Stimulated activated naive CD8-positive, alpha-beta T cell treated with anti-CD3 and anti-CD28 coated beads, Interleukin-15, Interleukin-2, amounts not matched to agents 100 ng/mL and 50 ng/mL, for 24 hours (primary cell): Measurements from ENCODE around the gene UGT1A6.
"Not testable (repeated sequence)": the region's sequence is repeated elsewhere in the genome, so short reads cannot be mapped to it uniquely, and the experiment has no call there.

Source experiments
- H3K27ac Mint-ChIP-seq: one replicate; pipeline ENCODE4 v1.8.0; 2021; ENCODE audit warnings: mild to moderate bottlenecking, mixed read lengths
- H3K27me3 Mint-ChIP-seq: one replicate; pipeline ENCODE4 v1.8.0; 2021; ENCODE audit warnings: mixed read lengths
- H3K36me3 Mint-ChIP-seq: one replicate; pipeline ENCODE4 v1.8.0; 2021; ENCODE audit warnings: low read depth, mixed read lengths
- H3K4me1 Mint-ChIP-seq: one replicate; pipeline ENCODE4 v1.8.0; 2021; ENCODE audit warnings: low read depth, mixed read lengths
- H3K4me3 Mint-ChIP-seq: one replicate; pipeline ENCODE4 v1.8.0; 2021; ENCODE audit warnings: mild to moderate bottlenecking, mixed read lengths
- H3K9me3 Mint-ChIP-seq: one replicate; pipeline ENCODE4 v1.8.0; 2021; ENCODE audit warnings: mixed read lengths

The UGT1A6 gene

GRCh38 chr2:233692648-233693047 is at the start of gene UGT1A6:
Gene UGT1A6 (plus strand): TSS chr2:233692890. CDS start chr2:233693005, 115 bp downstream.
- Mint-ChIP-seq H3K36me3 (no peaks in the 10 kb centered on the region), H3K27ac (no peak within 1 kb of the TSS), H3K4me1 (no peaks in the 10 kb centered on the region), H3K4me3 (no peak within 1 kb of the TSS), H3K9me3 (no peaks in the 10 kb centered on the region), H3K27me3 (peaks cover 4% of the 10 kb centered on the region)

- peaks cover 11% of the 10 kb centered on the region for H3K9me3 Mint-ChIP-seq
- H3K36me3 Mint-ChIP-seq = no peaks in the 10 kb centered on the region
- peaks cover 4% of the 10 kb centered on the region for H3K27me3 Mint-ChIP-seq
- peaks cover 6% of the 10 kb centered on the region for H3K4me1 Mint-ChIP-seq
- no peak overlapping the region for H3K27ac Mint-ChIP-seq
- H3K4me3 Mint-ChIP-seq = no peak overlapping the region
Measured at GRCh38 chr2:233643128-233643527, 49.6 kb upstream of the UGT1A6 start.

DNA sequence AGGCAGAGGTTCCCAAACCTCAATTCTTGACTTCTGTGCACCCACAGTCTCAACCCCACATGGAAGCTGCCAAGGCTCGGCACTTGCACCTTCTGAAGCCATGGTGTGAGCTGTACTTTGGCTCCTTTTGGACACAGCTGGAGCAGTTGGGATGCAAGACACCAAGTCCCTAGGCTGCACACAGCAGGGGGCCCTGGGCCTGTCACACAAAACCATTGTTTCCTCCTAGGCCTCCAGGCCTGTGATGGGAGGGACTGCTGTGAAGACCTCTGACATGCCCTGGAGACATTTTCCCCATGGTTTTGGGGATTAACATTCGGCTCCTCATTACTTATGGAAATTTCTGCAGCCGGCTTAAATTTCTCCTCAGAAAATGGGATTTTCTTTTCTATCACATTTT is 46.7 kb upstream of the UGT1A6 start:
- H3K4me3 Mint-ChIP-seq, H3K27ac Mint-ChIP-seq, H3K4me1 Mint-ChIP-seq, H3K36me3 Mint-ChIP-seq: not testable (repeated sequence)
- Mint-ChIP-seq H3K27me3 (peaks cover 12% of the 10 kb centered on the region), H3K9me3 (peaks cover 11% of the 10 kb centered on the region)

DNA sequence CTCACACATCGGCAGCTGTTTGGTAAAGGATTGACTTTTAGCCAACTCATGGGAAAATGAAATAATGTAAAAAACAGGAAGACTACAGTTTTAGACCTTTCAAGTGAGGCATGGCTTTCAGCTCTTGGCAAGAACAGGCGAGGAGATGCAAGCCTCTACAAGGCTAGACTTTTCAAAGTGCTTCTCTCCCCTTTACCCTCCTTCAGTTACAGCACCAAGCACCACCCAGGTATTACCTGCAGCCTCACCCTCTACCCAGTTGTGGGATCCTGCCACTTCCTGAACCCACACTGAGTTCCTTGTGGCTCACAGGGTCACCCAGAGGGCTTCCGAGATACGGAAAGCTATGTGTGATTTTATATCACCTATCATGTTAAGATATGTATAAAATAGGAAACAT is 41.7 kb upstream of the UGT1A6 start:
- Mint-ChIP-seq H3K4me1 (no peaks in the 10 kb centered on the region), H3K27ac (no peak overlapping the region), H3K27me3 (peaks cover 34% of the 10 kb centered on the region)

DNA sequence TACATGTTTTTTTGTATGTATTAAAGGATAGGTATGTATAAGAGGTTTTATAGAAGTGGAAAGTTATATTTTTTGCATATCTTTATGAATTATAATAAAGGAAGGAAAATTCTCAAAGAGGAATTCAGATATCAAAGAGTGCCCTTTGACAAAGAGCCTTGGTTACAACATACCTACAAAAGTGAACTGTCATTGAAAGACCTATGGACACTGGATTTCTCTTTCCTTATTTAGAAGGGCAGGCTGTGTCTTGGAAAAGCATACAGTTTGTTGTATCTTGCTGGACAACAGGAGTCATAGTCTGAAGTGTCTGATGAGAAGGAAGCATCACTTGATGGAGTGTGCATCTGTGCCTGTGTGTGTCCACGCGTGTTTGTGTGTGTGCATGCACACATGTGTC is 41.3 kb upstream of the UGT1A6 start:
- Mint-ChIP-seq H3K9me3 (peaks cover 4% of the 10 kb centered on the region), H3K27me3 (peaks cover 31% of the 10 kb centered on the region), H3K4me1 (no peaks in the 10 kb centered on the region)

More for the DNA sequence above, 41.7 kb upstream of the UGT1A6 start:
- Mint-ChIP-seq H3K4me3 (no peak overlapping the region), H3K9me3 (peaks cover 6% of the 10 kb centered on the region), H3K36me3 (no peaks in the 10 kb centered on the region)

GRCh38 chr2:233654501-233654900 is 38.2 kb upstream of the UGT1A6 start:
- Mint-ChIP-seq H3K4me3 (no peak overlapping the region), H3K36me3 (no peaks in the 10 kb centered on the region), H3K4me1 (no peaks in the 10 kb centered on the region), H3K27ac (no peak overlapping the region), H3K27me3 (peaks cover 36% of the 10 kb centered on the region), H3K9me3 (no peaks in the 10 kb centered on the region)

More for the DNA sequence above, 41.3 kb upstream of the UGT1A6 start:
- Mint-ChIP-seq H3K36me3 (no peaks in the 10 kb centered on the region), H3K27ac (no peak overlapping the region), H3K4me3 (no peak overlapping the region)

DNA sequence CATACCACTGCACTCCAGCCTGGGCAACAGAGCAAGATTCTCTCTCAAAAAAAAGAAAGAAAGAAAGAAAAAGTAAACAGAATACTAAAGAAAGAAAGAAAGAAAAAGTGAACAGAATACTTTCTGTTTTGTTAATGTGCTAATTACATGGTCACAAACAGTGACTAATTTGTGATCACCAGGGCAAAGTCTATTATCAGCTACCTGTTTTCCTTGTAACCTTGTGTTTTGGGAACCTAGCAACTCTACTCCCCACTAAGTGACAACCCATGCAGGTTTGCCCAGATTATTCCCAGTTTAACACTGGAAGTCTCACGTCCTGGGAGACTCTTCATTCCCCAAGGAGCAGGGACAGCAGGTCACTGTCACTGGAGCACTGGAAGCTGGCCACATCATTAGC is 37.6 kb upstream of the UGT1A6 start:
- Mint-ChIP-seq H3K36me3 (no peaks in the 10 kb centered on the region), H3K27ac (no peak overlapping the region), H3K27me3 (peaks cover 42% of the 10 kb centered on the region), H3K4me1 (no peaks in the 10 kb centered on the region), H3K4me3 (no peak overlapping the region), H3K9me3 (no peaks in the 10 kb centered on the region)

DNA sequence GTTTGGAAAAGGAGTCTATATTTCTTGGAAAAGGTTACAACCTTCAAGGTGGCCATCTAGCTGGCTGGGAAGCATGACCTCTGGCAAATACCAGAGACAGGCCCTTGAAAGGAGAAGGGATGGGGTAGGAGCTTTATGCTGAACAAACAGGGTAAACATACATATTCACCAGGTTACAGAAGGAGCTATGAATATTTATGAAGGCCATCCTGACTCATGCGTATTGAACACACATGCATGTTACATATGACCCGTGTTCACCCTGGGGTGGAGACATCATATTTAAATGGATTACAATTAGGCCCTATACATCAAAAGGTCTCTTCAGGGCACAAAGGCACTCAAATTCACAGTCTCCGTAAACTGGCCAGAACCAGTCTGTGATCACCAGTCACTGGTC is 36.7 kb upstream of the UGT1A6 start:
- peaks cover 38% of the 10 kb centered on the region for H3K27me3 Mint-ChIP-seq
- not testable (repeated sequence) for H3K9me3 Mint-ChIP-seq, H3K36me3 Mint-ChIP-seq, H3K27ac Mint-ChIP-seq, H3K4me3 Mint-ChIP-seq, H3K4me1 Mint-ChIP-seq

DNA sequence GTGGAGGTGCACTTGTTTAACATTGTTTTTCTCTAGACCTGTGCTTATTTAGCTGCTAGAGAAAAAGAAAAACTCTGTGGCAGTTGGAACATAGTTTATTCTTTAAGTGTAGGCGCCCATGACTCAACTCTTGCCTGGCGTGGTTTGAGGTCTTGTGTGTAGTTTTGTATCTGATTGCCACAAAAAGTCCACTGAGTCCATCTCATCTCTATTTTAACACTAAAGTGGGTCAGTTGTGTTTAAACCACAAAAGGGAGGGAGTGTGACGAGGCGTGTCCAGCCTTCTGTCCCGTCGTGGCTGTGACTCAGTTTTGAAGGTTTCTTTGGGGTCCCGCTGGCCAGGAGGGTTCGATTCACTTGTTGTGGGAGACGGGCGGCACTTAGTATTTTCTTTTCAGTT is 36.2 kb upstream of the UGT1A6 start:
- Mint-ChIP-seq H3K27me3 (peaks cover 38% of the 10 kb centered on the region), H3K4me1 (no peaks in the 10 kb centered on the region), H3K27ac (no peak overlapping the region), H3K9me3 (no peaks in the 10 kb centered on the region), H3K36me3 (no peaks in the 10 kb centered on the region), H3K4me3 (no peak overlapping the region)

DNA sequence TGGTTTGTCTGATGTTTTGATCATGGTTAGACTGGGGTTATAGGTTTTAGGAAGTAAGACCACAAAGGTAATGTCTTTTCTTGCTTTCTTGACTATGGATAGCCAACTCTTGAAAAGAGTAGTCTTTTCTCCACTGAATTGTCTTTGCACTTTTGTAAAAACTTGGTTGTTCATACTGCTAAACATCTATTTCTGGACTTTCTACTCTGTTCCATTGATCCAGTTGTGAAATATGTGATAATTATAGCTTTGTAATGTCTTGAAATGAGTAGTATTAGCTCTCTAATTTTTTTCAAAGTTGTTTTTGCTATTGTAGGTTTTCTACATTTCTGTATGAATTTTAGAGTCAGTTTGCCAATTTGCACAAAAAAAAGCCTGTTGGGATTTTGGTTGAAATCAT is 34.1 kb upstream of the UGT1A6 start:
- H3K4me1 Mint-ChIP-seq = no peaks in the 10 kb centered on the region
- no peak overlapping the region for H3K4me3 Mint-ChIP-seq
- peaks cover 40% of the 10 kb centered on the region for H3K27me3 Mint-ChIP-seq
- no peak overlapping the region for H3K27ac Mint-ChIP-seq
- H3K36me3 Mint-ChIP-seq = no peaks in the 10 kb centered on the region
- no peaks in the 10 kb centered on the region for H3K9me3 Mint-ChIP-seq

GRCh38 chr2:233663911-233664310 is 28.8 kb upstream of the UGT1A6 start:
- Mint-ChIP-seq H3K9me3 (peaks cover 4% of the 10 kb centered on the region), H3K27ac (no peak overlapping the region), H3K36me3 (no peaks in the 10 kb centered on the region), H3K27me3 (peaks cover 53% of the 10 kb centered on the region), H3K4me3 (no peak overlapping the region), H3K4me1 (no peaks in the 10 kb centered on the region)

GRCh38 chr2:233668605-233669260 is 24.0 kb upstream of the UGT1A6 start:
- H3K36me3 Mint-ChIP-seq = no peaks in the 10 kb centered on the region
- H3K4me1 Mint-ChIP-seq = no peaks in the 10 kb centered on the region
- H3K4me3 Mint-ChIP-seq = no peak overlapping the region
- H3K9me3 Mint-ChIP-seq = peaks cover 4% of the 10 kb centered on the region
- no peak overlapping the region for H3K27ac Mint-ChIP-seq
- H3K27me3 Mint-ChIP-seq = peaks cover 46% of the 10 kb centered on the region

- no peaks in the 10 kb centered on the region for H3K4me1 Mint-ChIP-seq
- H3K4me3 Mint-ChIP-seq = no peak within 1 kb of the TSS
- no peak within 1 kb of the TSS for H3K27ac Mint-ChIP-seq
- H3K36me3 Mint-ChIP-seq = no peaks in the 10 kb centered on the region
- H3K27me3 Mint-ChIP-seq = peaks cover 33% of the 10 kb centered on the region
- no peaks in the 10 kb centered on the region for H3K9me3 Mint-ChIP-seq
Measured at GRCh38 chr2:233671290-233672161, 21.2 kb upstream of the UGT1A6 start, which contains the start of gene UGT1A9. Gene UGT1A9 (plus strand): TSS chr2:233671898. CDS start chr2:233671935, 37 bp downstream.

DNA sequence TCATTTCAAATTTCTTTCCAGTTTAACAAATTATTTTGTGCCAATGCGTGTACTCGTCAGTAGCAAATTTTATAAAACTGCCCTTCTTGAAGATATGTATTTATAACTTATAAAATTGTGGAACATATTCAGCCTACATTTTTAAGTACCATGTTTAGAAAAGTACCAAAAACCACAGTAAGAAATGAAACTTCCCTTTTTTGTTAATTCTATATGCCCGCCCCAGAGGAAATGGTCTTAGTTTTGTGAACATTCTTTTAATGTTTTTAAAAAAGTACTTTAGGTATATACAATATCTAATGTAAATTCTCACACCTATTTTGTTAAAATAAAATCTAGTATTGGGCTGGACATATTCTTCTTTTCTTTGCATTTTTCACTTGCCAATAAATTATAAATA is 19.8 kb upstream of the UGT1A6 start:
- no peak overlapping the region for H3K4me3 Mint-ChIP-seq
- no peaks in the 10 kb centered on the region for H3K9me3 Mint-ChIP-seq
- H3K4me1 Mint-ChIP-seq = no peaks in the 10 kb centered on the region
- H3K27ac Mint-ChIP-seq = no peak overlapping the region
- H3K36me3 Mint-ChIP-seq = no peaks in the 10 kb centered on the region
- peaks cover 42% of the 10 kb centered on the region for H3K27me3 Mint-ChIP-seq

DNA sequence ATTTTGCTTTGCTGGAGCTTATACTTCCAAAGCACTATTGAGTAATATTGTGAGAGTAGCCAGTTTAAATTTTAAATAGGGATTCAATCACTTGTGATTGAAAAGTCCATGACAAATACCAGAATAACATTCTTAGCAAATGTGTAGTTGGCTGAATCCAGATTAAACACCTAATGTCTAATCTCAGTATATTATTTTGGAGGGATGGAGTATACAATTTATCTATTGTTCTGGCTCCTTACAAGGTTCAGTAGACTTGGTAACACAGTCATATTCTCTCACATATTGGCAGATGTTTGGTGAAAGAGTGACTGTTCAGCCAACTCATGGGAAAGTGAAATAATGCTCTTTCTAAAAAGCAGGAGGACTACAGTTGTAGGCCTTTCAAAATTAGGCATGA is 18.8 kb upstream of the UGT1A6 start:
- no peaks in the 10 kb centered on the region for H3K4me1 Mint-ChIP-seq
- no peaks in the 10 kb centered on the region for H3K36me3 Mint-ChIP-seq
- peaks cover 40% of the 10 kb centered on the region for H3K27me3 Mint-ChIP-seq
- no peaks in the 10 kb centered on the region for H3K9me3 Mint-ChIP-seq
- H3K4me3 Mint-ChIP-seq = no peak overlapping the region
- H3K27ac Mint-ChIP-seq = no peak overlapping the region
